Erythroblast (primary cell): ENCODE results near the gene TPD52L1.

Experiments
- DNase-seq, 2 experiments: peaks; one replicate each; lab custom pipeline; 2025; lab: John Stamatoyannopoulos, UW
- GATA1 ChIP-seq: IDR thresholded peaks from 2 replicates; pipeline ENCODE4 v1.6.1; 2011; ENCODE audit warnings: low read depth, mild to moderate bottlenecking, control low read depth, low read length, moderate library complexity
- POLR2A ChIP-seq: IDR thresholded peaks from 2 replicates; pipeline ENCODE4 v1.6.1; 2011; ENCODE audit warnings: mild to moderate bottlenecking, low read length

TPD52L1 gene

DNA sequence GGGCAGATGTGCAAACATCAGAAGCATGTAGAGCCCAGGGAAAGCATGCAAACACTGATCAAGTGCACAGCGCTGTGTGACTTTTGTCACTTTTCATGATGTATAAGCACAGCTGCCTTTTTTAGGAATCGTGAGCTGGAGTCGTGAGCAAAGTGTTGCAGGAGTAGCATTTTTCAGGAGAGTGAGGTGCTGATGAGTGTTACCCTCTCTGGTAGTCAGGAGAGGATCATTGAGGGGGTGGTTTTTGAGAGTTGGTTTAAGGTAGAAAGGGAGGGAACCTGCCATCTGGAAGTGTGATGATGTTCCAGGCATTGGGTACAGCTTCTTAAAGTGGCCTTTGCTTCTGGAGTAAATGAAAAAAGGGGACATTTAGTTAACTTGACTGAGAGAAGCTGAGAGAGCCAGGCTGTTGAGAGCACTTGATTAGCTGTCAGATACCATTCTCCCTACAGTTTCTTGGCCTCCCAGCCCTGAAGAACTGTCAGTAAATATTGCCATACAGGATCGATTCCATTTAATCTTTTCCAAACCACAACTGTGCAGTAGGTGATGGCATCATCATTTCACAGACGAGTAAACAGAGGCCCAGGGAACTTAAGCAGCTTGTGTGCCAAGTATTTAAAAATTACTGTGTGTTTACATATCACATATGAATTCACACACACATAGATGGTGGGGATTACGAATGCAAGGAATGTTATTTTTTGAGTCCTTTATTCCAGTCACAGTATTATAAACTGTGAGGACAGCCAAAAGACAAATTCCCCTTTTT, 28.9 kb downstream of the TPD52L1 start:
- TF ChIP-seq GATA1 (no peak), POLR2A (no peak)
- DNase-seq = no peak

DNA sequence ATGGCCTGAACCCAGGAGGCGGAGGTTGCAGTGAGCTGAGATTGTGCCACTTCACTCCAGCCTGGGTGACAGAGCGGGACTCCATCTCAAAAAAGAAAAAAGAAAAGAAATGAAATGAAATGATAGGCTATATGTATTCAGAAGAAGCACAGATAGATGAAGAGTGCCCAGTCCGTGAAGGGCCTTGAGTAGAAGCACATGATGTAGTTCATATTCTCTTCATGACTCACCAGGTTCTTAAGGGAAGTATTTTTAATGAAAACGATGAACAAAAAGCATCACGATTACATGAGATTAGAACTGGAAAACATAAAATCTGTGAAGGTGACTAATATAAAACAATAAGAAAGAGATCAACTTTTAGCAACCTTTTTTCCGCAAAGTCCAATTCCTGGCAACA, 29.8 kb downstream of the TPD52L1 start:
- TF ChIP-seq POLR2A (no peak), GATA1 (no peak)
- no peak for DNase-seq

DNA sequence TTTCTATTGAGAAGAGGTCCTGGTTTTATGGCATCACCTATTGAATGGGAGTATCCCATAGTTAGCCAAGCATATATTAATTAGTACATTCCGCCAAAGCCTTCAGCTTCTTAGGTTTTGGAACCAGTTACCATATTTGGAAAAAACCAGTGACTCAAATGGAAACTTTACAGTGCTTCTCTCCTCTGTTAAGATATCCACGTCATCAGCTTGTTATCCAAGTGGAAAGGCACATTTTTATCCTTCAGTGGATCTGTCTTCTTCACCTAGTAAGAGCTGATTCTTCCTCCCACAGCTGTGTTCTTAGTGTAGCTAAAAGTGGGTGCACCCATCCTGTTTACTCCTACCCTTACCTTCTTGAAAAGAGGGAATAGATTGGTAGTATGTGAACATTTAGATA, 34.5 kb downstream of the TPD52L1 start:
- DNase-seq = no peak
- TF ChIP-seq GATA1 (no peak), POLR2A (no peak)

DNA sequence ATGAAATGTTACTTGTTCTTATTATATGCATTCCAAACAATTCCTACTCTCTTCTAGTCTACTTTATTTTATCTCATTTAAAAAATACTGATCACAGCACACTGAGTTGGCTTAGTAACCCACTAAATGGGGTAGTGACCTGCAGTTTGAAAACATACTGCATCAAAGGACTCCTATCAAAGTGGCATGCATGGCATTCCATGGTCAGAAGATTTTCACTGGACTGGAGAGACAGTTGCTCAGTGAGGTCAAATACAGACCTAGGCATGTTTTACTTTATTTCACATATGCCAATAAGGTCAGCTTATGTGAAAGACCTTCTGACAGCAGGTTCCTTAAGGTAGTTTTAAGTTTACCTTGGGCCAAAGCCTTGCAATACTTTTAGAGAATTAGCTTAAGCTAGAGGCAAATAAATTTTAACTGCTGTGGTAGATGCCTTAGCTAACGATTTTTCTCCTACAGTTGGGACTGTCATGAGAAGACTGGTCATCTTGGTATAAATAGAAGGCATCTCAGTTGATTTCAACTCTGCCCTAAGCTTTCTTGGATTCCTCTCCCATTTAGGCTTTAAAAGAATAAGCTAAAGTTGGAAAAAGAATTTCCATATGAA, 35.1 kb downstream of the TPD52L1 start:
- DNase-seq = no peak
- TF ChIP-seq GATA1 (no peak), POLR2A (no peak)

DNA sequence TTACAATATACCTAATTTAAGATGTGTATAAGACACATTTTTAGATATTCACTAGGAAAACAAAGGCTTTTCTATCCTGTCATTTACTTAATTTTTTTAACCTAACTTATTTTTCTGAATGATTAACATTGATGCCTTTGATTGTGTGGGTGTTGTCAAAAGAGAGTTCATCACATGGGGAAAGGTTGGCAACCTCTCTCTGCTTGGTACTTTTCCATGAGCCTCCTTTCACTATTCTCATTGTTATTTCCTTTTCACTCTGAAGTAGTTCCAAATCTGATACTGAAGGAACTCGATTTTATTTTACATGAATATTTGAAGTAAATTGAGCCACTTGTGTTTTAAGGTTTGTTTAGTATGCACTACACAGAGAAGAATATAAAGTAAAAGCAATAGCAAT, 35.9 kb downstream of the TPD52L1 start:
- DNase-seq = no peak
- TF ChIP-seq POLR2A (no peak), GATA1 (no peak)

DNA sequence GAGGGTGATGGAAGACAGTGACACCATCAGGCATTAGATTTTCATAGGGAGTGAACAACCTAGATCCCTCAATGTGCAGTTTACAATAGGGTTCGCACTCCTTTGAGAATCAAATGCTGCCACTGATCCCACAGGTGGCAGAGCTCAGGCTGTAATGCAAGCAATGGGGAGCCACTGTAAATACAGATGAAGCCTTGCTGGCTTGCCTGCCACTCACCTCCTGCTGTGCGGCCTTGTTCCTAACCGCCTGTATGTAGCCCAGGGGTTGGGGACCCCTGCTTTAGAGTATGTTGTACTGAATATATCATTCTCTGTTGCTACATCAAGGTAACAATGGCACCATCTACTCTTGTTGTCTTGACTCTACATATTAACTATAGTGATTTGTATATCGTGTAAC, 37.1 kb downstream of the TPD52L1 start:
- no peak for TF ChIP-seq GATA1
- no peak for TF ChIP-seq POLR2A
- DNase-seq = no peak

DNA sequence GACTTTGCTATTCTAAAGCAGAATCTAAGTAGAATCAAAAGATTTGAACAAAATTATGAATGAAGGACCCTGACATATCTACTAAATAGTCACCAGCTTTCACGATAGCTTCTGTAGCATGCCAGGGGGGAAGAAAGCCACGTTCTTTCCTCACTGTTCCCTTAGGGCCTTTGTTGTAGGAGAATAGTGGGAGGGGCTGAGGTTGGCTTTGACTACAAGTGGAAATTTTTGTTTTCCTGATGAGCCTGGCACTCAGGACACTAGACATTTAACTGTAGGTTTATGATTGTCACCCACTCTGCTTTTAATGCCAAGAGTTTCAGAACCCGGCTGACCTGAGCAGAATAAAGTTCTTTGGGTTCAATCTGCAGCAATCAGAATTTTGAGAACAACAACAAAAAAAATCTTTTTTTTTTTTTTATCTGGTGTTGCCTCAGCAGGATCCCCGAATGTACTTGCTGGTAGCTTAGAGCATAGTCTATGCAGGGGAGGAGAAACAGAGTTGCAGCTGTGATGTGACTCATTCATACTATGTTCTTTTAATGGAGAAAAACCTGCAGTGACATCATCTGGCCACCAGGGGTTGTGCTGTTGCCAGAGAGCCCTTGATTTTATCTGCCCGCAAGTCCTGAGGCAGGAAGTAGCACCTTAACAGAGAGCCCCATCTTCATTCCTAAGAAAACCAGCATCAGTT, 38.5 kb downstream of the TPD52L1 start:
- peak; percentile 68 to 77 for DNase-seq
- TF ChIP-seq POLR2A (no peak), GATA1 (no peak)

DNA sequence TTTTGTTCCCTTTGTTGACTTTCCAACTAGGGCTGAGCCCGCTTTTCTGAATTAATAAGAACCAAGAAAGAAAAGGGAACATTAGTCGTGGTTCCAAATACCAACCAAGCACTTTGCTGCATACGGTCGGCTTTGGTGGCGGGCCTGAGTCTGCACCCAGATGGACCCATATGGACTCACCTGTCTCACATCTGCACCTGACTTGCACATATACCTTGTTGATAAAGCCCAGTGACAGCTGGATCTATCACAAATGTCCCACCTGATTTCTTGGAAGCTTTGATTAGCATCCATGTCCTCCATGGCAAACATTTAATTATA, 39.0 kb downstream of the TPD52L1 start:
- DNase-seq = no peak
- TF ChIP-seq POLR2A = no peak
- TF ChIP-seq GATA1 = no peak

DNA sequence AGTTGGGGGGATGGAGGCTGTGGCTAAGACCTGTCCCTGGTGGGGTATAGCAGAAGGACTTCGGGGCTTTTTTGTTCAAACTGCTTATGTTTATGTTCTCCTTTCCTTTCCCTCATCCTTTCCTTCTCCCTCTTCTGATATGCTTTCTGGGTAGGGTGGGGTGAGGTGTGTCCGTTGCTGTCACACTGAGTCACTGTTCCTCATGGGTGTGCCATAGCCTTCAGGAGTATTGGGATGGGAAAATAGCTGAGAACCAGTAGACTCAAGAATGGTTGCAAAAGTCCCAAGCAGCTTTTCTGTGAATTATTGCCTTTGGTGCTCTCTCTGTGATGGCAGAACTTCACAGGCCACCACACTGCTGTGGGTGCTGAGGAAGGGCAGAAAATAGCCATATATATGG, 39.6 kb downstream of the TPD52L1 start:
- TF ChIP-seq GATA1 (no peak), POLR2A (no peak)
- DNase-seq = no peak

DNA sequence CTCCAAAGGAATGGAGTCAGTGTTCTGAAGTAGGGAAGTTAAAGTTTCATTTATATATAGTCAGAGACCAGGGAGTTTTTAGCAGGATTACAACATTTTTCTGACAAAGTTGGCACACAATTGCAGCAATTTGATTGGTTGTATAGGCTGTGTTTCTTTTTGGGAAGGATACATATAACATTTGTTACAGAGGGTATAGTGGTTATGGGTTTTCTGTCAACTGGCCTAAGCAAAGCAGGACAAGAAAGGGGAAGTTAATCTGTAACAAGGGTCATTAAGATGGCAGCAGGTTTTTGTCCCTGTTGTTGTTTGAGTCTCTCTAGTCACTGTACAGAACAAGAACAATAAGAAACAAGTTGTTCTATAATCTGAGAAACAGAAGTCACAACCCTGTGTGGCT, 41.4 kb downstream of the TPD52L1 start:
- no peak for DNase-seq
- TF ChIP-seq POLR2A (no peak), GATA1 (no peak)

DNA sequence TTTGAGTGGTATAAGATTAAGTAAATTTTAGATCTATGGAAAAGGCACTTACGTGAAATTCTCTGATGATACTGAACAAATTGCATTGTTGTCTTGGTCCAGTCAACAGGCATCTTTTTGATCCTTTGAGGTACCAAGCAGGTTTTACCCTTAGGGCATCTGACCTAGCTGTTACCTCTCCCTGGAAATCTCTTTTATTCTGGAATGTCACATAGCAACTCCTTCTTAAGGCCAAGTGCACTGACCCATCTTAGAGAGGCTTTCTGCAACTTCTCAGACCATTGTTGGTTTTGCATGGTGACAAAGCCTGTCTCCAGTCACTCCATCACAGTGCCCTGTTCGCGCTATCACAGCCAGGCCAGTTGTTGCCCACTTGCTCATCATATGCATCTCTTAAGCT, 42.0 kb downstream of the TPD52L1 start:
- no peak for TF ChIP-seq GATA1
- no peak for TF ChIP-seq POLR2A
- no peak for DNase-seq

DNA sequence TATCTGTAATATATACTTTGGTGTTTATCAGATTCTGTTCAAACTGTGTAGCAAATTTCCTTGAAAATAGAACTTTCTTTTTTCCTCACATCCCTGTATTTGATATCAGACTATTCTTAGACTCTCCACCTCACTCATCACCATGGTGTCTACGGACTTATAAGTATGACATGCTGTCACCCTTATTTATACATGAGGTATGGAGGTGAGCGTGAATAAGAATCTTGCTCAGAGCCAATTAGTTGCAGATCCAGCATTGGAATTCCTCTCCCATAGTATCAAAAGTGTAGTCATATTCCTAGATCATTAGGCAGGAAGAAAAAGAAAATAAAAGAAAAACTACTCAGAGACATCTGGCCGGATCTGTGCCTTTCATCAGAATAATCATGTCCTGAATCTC, 43.0 kb downstream of the TPD52L1 start:
- TF ChIP-seq GATA1 (no peak), POLR2A (no peak)
- DNase-seq = no peak

DNA sequence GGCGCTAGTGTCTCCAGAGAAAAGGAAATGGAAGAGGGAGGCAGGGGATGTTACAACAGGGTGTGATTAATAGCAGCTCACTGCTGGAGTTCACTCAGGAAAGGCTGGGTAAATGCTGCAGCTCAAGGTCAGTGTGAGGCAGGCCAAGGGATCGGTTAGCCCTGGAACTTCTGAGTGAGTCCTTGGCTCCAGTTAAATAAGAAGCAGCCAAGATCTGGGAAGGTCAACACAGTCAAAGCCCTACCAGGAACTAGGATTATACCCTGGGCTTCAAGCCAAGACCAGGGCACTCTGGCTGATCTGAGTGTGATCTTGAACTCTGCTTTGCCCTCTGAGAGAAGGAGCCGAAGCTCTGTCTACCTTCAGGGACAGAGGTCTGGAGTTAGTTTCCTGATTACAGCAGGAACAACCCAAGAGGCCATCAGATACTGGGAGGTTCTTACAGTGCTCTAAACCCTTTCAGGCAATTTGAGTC, 44.3 kb downstream of the TPD52L1 start:
- TF ChIP-seq GATA1 = no peak
- DNase-seq = no peak

DNA sequence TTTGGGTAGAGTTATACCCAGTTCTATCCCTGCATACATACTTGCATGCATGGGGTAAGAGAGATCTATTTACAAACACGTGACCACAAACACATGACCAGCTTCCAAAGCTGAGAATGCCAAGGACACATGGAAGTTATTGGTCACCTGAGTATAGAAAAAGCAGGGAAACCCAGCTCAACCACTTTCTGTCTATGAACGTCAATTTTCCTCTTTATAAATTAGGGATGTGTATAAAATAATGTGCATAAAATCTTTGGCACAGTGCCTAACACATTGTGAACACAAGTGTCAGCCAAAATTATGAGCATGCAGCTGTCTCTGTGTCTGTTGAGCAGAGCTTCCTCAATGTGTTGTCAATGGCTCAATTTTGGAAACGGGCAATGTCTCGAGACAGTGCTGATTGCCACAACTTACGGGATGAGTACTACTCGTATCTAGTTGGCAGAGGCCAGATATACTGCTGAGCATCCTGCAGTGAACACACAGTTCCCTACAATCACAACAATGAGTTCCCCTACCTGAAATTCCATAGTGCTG, 44.9 kb downstream of the TPD52L1 start:
- no peak for DNase-seq

DNA sequence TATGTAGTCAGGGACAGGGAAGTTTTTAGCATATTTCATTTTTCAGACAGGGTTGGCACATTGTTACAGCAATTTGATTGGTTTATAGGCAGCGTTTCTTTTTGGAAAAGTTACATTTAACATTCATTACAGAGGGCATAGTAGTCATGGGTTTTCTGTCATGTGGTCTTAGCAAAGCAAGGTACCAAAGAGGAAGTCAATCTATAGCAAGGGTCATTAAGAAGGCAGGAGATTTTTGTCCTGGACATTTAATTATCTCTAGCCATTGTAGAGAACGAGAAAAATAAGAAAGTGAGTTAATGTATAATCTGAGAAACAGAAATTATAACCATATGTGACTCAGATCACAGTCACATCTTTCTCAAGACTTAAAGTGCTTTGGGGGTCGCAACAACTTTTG, 47.4 kb downstream of the TPD52L1 start:
- TF ChIP-seq GATA1 (no peak), POLR2A (no peak)
- DNase-seq = no peak

More for the DNA sequence above, 44.9 kb downstream of the TPD52L1 start:
- TF ChIP-seq GATA1 (no peak), POLR2A (no peak)
